Measurements from ENCODE around the gene CDKN1C. TPM values are rescaled to one million over a fixed set of nuclear protein-coding genes. Genes with fewer than 3 reads are reported as not detected.

Gene CDKN1C
- total RNA-seq, 4 donors from 2014 or later, result 87.0 to 201 (median 121) TPM

DNA sequence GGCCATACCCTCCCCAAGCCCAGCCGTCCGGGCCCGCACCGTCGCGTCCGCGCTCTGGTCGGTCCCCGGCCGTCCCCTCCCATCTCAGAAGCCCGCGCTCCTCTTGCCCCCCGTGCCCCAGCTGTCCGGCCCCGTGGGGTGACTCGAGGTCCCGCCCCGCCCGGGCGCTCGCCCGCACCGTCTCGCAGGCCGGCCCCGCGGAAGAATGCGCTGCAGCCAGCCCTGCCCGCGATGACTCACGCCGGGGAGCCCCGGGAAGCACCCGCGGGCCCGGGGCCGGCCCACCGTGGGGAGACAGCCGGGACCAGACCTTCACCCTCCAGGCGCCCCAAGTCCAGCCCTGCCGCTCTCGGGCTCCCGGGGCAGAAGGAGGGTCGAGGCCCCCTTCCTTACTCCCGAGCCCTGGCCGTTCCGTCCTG is 44.0 kb upstream of the CDKN1C start:
- H3K36me3 ChIP-seq, result no peaks in the 10 kb centered on the region
- H3K9me3 ChIP-seq, result no peaks in the 10 kb centered on the region
- H3K4me3 ChIP-seq, result peak overlapping the region; percentile 11 to 60
- peaks cover 0 to 32% (median 13%) of the 10 kb centered on the region in 3 donors for H3K4me1 ChIP-seq
- peaks cover 53% of the 10 kb centered on the region for H3K27me3 ChIP-seq
- WGBS, 2 donors (ENCODE audit: low coverage in 1 of 2), result 5% methylated on average over 4 of the region's 48 CpGs; no CpG with 5 or more reads in 1 of the 2 donors
- peak; percentile 66 for ATAC-seq
- TF ChIP-seq EP300 (IDR thresholded peaks at IDR 0.05) (no peak), POLR2AphosphoS5 (IDR thresholded peaks at IDR 0.05) (no peak)
- H3K27ac ChIP-seq, result peak overlapping the region in 3 of 4 donors; percentile 32 to 54 (median 47)

DNA sequence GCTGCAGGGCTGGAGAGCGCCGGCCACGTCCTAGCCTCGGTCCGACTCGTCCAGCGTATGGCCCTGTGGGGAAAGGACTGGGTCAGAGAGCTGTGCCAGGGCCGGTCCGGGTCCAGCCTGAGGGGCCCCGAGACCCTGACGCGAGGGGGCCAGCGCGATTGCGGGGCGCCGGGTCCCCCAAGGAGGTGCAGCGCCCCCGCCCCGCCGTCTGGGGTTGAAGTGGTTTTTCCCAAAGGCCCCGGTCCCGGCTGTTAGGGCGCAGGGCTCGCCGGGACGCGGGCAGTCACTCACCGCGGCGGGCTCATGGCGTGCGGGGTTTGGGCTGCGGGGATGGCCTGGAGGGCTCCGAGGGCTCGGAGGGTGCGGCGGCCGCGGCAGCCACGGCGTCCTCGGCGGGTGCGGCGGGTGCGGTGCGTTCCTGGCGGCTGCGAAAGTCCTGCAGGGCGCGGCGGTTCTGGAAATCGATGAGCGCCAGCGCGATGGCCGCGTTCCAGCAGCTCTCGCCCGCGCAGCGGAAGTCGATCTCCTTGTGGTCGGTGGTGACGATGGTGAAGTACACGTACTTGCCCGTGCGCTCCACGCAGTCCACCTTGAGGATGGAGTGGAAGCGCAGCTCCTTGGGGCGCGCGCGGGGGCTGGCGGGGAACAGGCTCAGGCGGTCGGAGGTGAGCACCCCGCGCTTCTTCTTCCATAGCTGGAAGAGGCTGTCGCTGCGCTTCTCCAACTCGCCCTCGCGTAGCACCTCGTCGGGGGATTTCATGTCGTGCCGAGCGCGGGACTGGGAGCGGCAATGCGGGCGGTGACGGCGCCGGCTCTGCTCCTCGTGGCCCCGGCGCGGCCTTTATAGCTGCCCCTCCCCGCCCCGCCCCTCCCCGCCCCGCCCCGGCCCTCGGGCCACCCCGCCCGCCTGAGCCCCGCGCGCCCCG is 43.3 kb upstream of the CDKN1C start, which contains the start of gene PHLDA2:
Gene PHLDA2, minus strand, starts transcription at position 816 of the 926 bp plus-strand sequence. Its CDS starts 56 bp downstream, at position 760.
- H3K4me3 ChIP-seq, result peak within 1 kb of the TSS; percentile 34 to 60
- TF ChIP-seq, protein P1, sequence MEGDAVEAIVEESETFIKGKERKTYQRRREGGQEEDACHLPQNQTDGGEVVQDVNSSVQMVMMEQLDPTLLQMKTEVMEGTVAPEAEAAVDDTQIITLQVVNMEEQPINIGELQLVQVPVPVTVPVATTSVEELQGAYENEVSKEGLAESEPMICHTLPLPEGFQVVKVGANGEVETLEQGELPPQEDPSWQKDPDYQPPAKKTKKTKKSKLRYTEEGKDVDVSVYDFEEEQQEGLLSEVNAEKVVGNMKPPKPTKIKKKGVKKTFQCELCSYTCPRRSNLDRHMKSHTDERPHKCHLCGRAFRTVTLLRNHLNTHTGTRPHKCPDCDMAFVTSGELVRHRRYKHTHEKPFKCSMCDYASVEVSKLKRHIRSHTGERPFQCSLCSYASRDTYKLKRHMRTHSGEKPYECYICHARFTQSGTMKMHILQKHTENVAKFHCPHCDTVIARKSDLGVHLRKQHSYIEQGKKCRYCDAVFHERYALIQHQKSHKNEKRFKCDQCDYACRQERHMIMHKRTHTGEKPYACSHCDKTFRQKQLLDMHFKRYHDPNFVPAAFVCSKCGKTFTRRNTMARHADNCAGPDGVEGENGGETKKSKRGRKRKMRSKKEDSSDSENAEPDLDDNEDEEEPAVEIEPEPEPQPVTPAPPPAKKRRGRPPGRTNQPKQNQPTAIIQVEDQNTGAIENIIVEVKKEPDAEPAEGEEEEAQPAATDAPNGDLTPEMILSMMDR (IDR thresholded peaks at IDR 0.05), result peak in 2 of 4 experiments; percentile 4 to 14
- TF ChIP-seq POLR2AphosphoS5 (IDR thresholded peaks at IDR 0.05) (peak; percentile 14), EP300 (IDR thresholded peaks at IDR 0.05) (no peak), POLR2A (IDR thresholded peaks at IDR 0.05) (peak in 1 of 2 donors; percentile 29)
- H3K9me3 ChIP-seq, result no peaks in the 10 kb centered on the region
- WGBS, 2 donors (ENCODE audit: low coverage in 1 of 2), result 0 to 2% methylated on average over 9 to 11 of the region's 113 CpGs
- H3K36me3 ChIP-seq, result no peaks in the 10 kb centered on the region
- peaks cover 60% of the 10 kb centered on the region for H3K27me3 ChIP-seq
- H3K4me1 ChIP-seq, result peaks cover 0 to 32% (median 13%) of the 10 kb centered on the region in 3 donors
- ATAC-seq, result peak; percentile 41
- H3K27ac ChIP-seq, result peak within 1 kb of the TSS in 3 of 4 donors; percentile 32 to 54 (median 47)

DNA sequence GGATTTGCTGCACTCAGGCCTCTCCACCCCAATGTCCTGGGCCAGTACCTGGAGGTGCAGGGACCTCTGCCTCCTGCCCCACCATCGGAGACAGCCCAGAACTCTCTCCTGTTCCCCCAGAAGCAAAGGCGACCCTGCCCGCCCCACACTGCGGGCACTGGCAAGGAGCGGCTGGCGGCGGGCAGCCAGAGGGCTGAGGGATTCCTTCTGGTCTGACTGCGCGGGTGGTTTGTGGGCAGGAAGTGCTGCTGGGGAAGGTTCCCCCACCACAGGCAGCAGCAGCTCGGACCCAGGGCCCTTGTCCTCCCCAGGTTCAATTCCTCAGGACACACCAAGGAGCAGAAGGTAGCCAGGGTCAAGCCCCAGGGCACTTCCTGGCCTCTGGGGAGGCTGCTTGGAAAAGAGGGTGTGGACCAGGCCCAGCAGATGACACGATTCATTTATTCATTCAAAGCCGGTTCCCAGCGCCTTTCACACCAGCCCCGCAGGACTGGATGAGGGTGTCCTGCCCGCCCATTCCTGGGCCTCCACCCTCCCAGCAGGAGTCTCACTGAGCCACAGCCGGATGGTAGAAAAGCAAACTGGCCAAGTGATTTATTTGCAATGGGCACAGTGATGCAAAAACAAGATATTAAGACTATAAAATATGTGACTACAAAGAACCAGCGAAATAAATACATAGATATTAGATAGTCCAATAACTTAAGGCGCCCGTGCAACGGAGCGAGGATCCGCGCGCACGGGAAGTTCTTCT is 42.5 kb upstream of the CDKN1C start:
- Histone ChIP-seq H3K9me3 (no peaks in the 10 kb centered on the region), H3K4me1 (peaks cover 0 to 32% (median 13%) of the 10 kb centered on the region in 3 donors), H3K36me3 (no peaks in the 10 kb centered on the region), H3K27me3 (peaks cover 66% of the 10 kb centered on the region), H3K27ac (no peak overlapping the region), H3K4me3 (peak overlapping the region in 1 of 2 donors; percentile 60)
- ATAC-seq, result no peak
- TF ChIP-seq POLR2A (IDR thresholded peaks at IDR 0.05) (no peak), POLR2AphosphoS5 (IDR thresholded peaks at IDR 0.05) (no peak), EP300 (IDR thresholded peaks at IDR 0.05) (no peak)
- TF ChIP-seq, protein P1 (IDR thresholded peaks at IDR 0.05), result no peak
- WGBS, 2 donors (ENCODE audit: low coverage in 1 of 2), result 7 to 14% methylated on average over 7 to 9 of the region's 25 CpGs

DNA sequence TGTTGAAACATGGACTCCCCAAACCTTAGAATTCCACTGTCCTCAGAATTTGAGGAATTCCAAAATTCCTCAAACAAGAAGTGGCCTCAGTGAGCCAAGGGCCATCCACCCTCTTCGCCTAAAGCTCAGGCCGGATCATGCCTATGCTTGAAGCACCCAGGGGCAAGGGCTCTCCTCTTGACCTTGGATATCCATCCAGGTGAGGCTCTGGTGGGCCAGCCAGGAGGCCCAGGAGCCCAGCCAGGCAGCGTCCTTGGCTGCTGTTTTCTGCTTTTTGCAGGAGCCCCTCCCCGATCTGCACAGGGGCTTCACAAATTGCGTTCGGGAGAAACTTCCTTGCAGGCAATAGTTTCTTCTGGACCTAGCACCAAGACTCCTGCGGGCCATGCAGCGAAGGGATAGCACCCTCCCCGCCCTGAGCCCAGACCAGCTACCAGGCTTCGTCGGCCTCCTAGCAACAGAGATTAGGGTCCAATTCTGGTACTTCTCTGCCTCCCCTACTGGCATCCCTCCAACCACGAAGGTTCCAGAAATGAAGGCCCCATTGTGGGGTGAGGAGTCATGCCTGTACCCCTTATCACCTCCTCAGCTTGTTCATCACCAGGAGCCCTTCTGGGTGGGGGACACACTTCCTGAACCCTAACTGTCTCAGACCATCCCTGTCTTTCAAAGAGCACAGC is 41.7 kb upstream of the CDKN1C start:
- Histone ChIP-seq H3K27me3 (peaks cover 66% of the 10 kb centered on the region), H3K36me3 (no peaks in the 10 kb centered on the region), H3K4me1 (peaks cover 0 to 32% (median 13%) of the 10 kb centered on the region in 3 donors), H3K27ac (no peak overlapping the region), H3K4me3 (no peak overlapping the region), H3K9me3 (no peaks in the 10 kb centered on the region)
- TF ChIP-seq POLR2A (IDR thresholded peaks at IDR 0.05) (no peak), POLR2AphosphoS5 (IDR thresholded peaks at IDR 0.05) (no peak), EP300 (IDR thresholded peaks at IDR 0.05) (no peak)
- TF ChIP-seq, protein P1 (IDR thresholded peaks at IDR 0.05), result no peak
- WGBS, 2 donors (ENCODE audit: low coverage in 1 of 2), result 88% methylated on average over 8 of the region's 12 CpGs; no CpG with 5 or more reads in 1 of the 2 donors
- no peak for ATAC-seq
